ENCODE data around the gene KDM3A. TPM values are rescaled to one million over a fixed set of nuclear protein-coding genes. Genes with fewer than 3 reads are reported as not detected.

Gene KDM3A
- total and polyA plus RNA-seq, 9 of the 15 experiments (the other 6 are each of a cell fraction or from before 2014, with no cell fraction given), result 7.5 to 95.4 (median 24.8) TPM

GRCh38 chr2:86440631-86441391, at the start of gene KDM3A (continued):
- TF ChIP-seq ETS1 (conservative IDR thresholded peaks at IDR 0.05; ENCODE audit: control insufficient read depth, low read depth, low read length) (no peak), ZKSCAN8 (CRISPR knock-in tag; IDR thresholded peaks at IDR 0.05) (0 out of 2 replicates have a peak, but pooled peaks have one; percentile 81), ZNF253 (CRISPR knock-in tag; conservative IDR thresholded peaks at IDR 0.05) (no peak), TOE1 (IDR thresholded peaks at IDR 0.05; ENCODE audit: borderline replicate concordance) (peak; percentile 90), TOE1 (CRISPR knock-in tag; IDR thresholded peaks at IDR 0.05; ENCODE audit: borderline replicate concordance, low read depth) (no peak), GATAD2A (IDR thresholded peaks at IDR 0.05) (peak; percentile 91), TAL1 (IDR thresholded peaks at IDR 0.05) (peak; percentile 67), MEF2D (tag; conservative IDR thresholded peaks at IDR 0.05; ENCODE audit: low read depth) (peak; percentile 82; the same call in 1 of the 2 replicates), JUNB (CRISPR knock-in tag; conservative IDR thresholded peaks at IDR 0.05) (0 out of 2 replicates have a peak, but pooled peaks have one; percentile 18), ZZZ3 (IDR thresholded peaks at IDR 0.05) (peak; percentile 81; the same call in 1 of the 2 replicates), BRD9 (IDR thresholded peaks at IDR 0.05; ENCODE audit: low read depth, partially characterized antibody) (peak; percentile 97), ZNF232 (CRISPR knock-in tag; IDR thresholded peaks at IDR 0.05) (peak; percentile 95), ZNF449 (CRISPR knock-in tag; IDR thresholded peaks at IDR 0.05) (no peak), FOXA3 (CRISPR knock-in tag; conservative IDR thresholded peaks at IDR 0.05 in 1 of 2, IDR thresholded peaks at IDR 0.05 in 1 of 2) (peak; percentile 66 to 78; a peak in 3 of 4 replicates), SMARCB1 (IDR thresholded peaks at IDR 0.05; ENCODE audit: insufficient read length, low read depth) (no peak), ZNF224 (CRISPR knock-in tag; IDR thresholded peaks at IDR 0.05) (peak; percentile 61; the same call in 1 of the 2 replicates), MED1 (CRISPR knock-in tag; IDR thresholded peaks at IDR 0.05; ENCODE audit: borderline replicate concordance) (no peak), PHF8 (IDR thresholded peaks at IDR 0.05; ENCODE audit: borderline replicate concordance, low read length) (peak; percentile 2; the same call in 1 of the 2 replicates), NONO (IDR thresholded peaks at IDR 0.05; ENCODE audit: low read depth in 2 of 2, low read length in 1 of 2) (peak in 1 of 2 experiments; percentile 47; a peak in 1 of 4 replicates)
- TF ChIP-seq, protein P1, sequence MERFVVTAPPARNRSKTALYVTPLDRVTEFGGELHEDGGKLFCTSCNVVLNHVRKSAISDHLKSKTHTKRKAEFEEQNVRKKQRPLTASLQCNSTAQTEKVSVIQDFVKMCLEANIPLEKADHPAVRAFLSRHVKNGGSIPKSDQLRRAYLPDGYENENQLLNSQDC (CRISPR knock-in tag; IDR thresholded peaks at IDR 0.05), result 0 out of 2 replicates have a peak, but pooled peaks have one; percentile 59
- TF ChIP-seq, protein P2, sequence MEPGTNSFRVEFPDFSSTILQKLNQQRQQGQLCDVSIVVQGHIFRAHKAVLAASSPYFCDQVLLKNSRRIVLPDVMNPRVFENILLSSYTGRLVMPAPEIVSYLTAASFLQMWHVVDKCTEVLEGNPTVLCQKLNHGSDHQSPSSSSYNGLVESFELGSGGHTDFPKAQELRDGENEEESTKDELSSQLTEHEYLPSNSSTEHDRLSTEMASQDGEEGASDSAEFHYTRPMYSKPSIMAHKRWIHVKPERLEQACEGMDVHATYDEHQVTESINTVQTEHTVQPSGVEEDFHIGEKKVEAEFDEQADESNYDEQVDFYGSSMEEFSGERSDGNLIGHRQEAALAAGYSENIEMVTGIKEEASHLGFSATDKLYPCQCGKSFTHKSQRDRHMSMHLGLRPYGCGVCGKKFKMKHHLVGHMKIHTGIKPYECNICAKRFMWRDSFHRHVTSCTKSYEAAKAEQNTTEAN (CRISPR knock-in tag; IDR thresholded peaks at IDR 0.05), result 0 out of 2 replicates have a peak, but pooled peaks have one; percentile 46
- TF ChIP-seq, protein P3, sequence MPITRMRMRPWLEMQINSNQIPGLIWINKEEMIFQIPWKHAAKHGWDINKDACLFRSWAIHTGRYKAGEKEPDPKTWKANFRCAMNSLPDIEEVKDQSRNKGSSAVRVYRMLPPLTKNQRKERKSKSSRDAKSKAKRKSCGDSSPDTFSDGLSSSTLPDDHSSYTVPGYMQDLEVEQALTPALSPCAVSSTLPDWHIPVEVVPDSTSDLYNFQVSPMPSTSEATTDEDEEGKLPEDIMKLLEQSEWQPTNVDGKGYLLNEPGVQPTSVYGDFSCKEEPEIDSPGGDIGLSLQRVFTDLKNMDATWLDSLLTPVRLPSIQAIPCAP (CRISPR knock-in tag; IDR thresholded peaks at IDR 0.05; ENCODE audit: borderline replicate concordance), result peak; percentile 56; the same call in 1 of the 2 replicates
